Stimulated activated CD8-positive, alpha-beta memory T cell treated with anti-CD3 and anti-CD28 coated beads, Interleukin-4, amount 100 ng/mL, for 24 hours (primary cell): ENCODE results near the gene TCERG1.

Experiments used
- DNase-seq: peaks from one replicate; pipeline ENCODE4 v3.0.0-alpha.2; 2020; ENCODE audit warnings: low read depth

TCERG1 gene

GRCh38 chr5:146446861-146447733, at the start of gene TCERG1:
TSS of gene TCERG1 (plus strand) at chr5:146447333. CDS start at chr5:146447350, 17 bp downstream.
- DNase-seq: peak; percentile 94

GRCh38 chr5:146398826-146399225, 48.3 kb upstream of the TCERG1 start:
- no peak for DNase-seq

DNA sequence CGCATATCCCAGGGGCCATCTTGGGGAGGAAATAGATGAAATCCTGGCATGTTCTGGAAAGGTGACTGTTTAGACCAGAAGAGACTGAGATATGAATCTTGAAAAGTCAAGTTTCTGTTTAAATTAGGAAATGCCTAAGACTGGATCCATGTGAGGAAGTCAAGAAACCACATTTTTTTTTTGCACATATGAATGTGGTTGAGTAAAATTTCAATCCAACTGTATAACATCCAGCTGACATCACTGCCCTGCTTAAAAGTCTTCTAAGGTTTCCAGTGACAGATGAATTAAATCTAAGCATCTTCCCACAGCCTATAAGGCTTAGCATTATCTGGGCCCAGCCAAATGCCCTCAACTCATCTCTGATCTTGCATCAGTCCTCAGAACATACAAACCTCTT, 47.7 kb upstream of the TCERG1 start:
- no peak for DNase-seq

DNA sequence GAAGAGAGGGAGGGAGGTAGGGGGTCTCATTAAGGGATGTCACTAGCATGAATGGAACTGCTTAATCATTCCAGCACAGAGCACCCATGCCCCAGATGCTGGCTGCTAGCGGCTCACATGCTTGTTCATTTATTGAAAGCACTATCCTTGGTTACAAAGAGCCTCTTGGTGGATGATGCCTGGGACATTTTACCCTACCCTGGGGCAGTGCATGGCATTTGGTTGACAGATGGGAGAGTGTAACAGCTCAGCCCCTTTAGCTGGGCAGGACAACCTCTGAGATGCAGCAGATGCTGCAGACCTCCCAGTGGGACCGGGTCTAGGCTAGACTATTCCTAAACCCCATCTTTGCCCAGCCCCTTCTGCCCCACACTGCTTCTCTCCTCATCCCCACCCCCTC, 46.9 kb upstream of the TCERG1 start:
- no peak for DNase-seq

GRCh38 chr5:146401021-146401420, 46.1 kb upstream of the TCERG1 start:
- DNase-seq: no peak

GRCh38 chr5:146402949-146403348, 44.2 kb upstream of the TCERG1 start:
- DNase-seq: no peak

DNA sequence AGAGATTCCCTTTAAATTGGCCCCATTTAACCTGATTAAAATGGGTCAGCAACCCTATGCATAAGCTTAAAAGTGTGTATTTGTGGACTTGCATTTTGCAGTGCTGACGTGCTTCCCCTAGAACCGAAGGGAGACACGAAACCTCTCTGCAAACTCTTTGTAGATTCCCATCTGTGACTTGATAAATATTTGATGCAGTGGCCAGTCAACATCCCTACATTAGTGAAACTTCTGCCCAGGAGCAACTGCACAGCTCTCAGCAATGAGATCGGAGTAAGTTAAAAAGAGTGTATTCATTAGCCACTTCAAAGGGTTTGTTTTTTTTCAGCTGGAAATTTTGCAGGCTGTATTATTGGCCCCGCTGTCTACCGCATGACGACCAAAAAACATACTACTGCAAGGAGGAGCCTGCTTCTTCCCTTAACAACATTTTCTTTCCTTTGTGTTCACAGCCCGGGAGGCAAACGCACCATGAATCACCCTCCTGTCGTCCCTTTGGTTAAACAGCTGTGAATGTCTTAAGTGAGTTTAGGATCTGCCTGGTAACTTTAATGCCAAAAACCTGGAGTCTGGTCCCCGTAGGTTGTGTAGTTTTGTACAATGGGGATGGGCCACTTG, 38.0 kb upstream of the TCERG1 start:
- DNase-seq: no peak

DNA sequence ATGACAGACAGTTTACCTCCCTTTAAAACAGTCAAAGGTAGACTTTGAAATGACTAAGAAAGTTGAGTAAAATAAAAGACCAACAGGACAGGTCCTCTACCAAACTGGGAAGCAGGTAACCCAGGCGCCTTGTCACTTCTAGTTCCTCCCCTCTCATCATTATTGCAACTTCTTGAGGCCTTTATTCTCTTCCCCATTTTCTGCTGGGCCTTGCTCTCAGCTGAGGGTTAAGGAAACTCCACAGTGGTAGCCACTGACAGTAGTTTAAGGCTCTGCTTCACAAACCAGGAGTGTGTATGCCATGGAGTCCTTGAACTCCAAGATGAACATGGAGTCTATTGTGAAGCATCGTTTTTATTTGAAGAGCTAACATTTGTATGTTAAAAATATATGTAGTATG, 36.9 kb upstream of the TCERG1 start:
- DNase-seq: no peak

DNA sequence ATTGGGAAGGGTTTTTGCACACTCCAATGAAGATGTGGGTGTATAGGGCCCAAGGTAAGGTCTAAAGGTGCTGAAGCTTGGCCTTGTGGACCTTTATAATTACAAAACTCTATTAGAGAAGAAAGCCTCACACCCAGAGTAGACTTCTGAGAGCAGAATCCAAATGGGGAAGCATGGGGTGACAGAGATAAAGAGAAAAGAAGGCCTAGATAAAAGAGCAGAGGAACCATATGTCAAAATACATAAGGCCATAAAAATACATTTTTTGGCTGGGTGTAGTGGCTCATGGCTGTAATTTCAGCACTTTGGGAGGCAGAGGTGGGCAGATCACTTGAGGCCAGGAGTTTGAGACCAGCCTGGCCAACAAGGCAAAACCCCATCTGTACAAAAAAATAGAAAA, 27.4 kb upstream of the TCERG1 start:
- DNase-seq: no peak

- no peak for DNase-seq
Observed at GRCh38 chr5:146425023-146425422, 22.1 kb upstream of the TCERG1 start.

GRCh38 chr5:146426305-146426704, 20.8 kb upstream of the TCERG1 start:
- DNase-seq: no peak

DNA sequence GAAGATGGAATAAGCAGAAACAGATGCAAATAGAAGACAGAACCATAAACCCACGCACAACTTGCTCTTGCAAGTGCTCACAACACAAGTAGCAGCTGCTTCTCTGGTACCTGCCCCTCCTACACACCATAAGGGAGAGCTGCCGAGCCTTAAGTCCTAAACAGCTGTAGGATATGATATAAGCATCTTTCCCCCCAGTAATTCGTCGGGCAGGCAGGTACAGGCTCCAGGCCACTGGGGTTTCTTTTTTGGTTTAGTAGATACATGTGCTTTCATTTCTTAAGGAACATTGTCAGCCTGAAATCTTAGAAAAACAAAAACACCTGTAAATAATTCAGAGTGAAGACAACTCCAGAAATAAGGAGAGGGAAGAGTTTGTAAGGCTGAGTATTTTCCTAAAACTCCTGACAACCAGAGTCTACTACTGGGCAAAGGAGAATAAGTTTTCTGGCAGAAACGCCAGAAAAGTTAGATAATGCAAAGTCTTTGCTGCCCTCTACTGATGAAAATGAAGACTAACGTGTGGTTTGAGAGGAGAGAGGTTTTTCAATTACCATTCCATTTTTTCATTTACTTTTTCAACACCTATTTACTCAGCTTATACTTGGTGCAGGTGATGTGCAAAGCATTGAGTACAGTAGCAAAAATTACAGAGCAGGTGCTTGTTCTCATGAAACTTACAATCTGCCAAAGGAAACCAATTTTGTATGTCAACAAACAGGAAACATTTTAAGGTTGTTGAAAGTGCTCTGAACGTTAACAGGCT, 20.1 kb upstream of the TCERG1 start:
- DNase-seq: no peak

DNA sequence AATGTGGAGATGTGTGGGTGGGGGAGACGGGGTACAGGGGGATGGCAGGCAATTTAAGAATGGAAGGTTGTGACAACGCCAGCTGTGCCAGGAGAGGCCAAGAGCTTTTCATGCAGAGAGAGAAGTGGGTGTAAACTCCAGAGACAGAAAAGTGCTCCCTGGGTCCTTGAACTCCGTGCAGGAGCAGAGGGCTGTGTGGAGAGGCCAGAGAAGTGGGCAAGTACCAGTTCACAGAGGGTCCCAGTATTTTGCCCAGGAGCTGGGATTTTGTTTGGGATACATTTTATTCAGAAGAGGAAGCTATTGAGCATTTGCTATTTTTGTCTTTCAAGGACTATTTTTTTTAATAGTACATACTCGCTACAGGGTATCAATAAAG, 19.5 kb upstream of the TCERG1 start:
- DNase-seq: no peak

- no peak for DNase-seq
Observed at GRCh38 chr5:146428658-146429057, 18.5 kb upstream of the TCERG1 start.

GRCh38 chr5:146440353-146440752, 6.8 kb upstream of the TCERG1 start:
- DNase-seq: no peak

GRCh38 chr5:146440870-146441495, 6.2 kb upstream of the TCERG1 start:
- DNase-seq: no peak

DNA sequence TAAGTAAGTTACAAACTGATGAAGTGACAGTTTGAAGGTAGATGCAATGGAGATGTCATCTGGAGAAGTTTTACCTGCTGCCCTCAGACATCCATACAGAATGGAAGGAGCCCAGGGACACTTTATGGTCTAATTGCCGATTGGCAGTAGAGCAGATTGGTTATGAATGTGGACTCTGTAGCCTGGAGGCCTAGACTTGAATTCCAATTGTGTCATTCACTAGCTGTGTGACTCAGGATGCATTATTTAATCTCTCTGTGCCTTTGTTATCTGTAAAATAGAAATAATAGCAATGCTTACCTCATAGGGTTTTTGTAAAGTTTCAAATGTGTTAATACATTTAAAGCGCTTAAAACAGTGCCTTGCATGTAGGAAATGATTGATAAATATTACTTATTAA, 5.2 kb upstream of the TCERG1 start:
- DNase-seq: no peak

DNA sequence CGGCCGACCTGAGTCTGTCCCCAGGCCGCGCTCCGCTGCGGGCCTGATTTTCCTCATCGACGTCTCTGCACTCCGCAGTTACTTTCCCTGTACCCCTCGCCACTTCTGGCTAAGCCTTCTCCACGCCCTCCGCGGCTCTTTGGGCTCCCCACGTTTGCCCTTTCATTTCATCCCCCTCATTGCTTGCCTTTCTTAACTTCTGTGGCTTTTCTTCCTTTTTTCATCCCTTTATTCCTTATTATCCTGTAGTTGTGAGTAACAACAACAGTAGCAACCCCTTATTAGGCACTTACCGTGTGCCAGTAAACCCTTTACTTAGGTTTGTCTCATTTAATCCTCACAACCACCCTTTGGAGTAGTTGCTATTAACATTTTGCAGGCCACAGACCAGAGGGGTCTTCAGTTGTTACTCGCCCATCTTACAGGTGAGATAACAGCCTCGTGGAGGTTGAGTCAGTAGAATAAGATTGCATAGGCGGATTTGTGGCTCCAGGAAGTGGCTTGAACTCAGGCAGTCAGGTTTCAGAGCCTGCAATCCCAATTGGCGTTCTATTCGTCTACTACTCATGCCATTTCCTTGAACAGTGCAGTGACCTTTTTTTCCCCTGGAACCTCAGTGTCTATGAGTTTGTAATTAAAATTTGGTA, 724 bp downstream of the TCERG1 start:
- peak; percentile 1 for DNase-seq

GRCh38 chr5:146448783-146449519, 1.8 kb downstream of the TCERG1 start:
- DNase-seq: no peak

- no peak for DNase-seq
Observed at GRCh38 chr5:146450002-146450401, 2.9 kb downstream of the TCERG1 start.

GRCh38 chr5:146451411-146451810, 4.3 kb downstream of the TCERG1 start:
- no peak for DNase-seq
